Eye (tissue), 1 donor: ENCODE data around the gene MEF2A.
"Not testable (repeated sequence)": the region's sequence is repeated elsewhere in the genome, so short reads cannot be mapped to it uniquely, and the experiment has no call there.

Experiments used
- DNase-seq: peaks from one replicate; pipeline ENCODE4 v3.0.0-alpha.2; 2015

Gene MEF2A

GRCh38 chr15:99651023-99651807 lies 85.4 kb downstream of the MEF2A start:
- no peak for DNase-seq

DNA sequence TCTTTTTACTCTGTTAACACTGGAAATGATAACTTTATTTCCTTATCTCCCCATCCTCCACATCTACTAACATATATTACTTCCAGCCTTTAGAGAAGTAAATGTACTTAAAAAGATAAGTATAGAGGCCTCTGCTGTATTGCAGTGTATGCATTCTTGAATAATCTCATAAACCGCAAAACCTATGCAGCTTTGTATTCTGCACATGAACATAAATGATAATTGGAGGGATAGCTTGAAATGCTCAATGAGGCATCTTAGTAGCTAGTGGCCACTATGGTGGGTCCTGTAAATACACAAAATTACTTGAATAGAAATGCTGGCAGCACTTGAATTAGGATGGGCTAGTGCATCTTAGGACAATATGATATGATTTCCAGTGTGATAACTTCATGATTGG lies 90.4 kb downstream of the MEF2A start:
- no peak for DNase-seq

DNA sequence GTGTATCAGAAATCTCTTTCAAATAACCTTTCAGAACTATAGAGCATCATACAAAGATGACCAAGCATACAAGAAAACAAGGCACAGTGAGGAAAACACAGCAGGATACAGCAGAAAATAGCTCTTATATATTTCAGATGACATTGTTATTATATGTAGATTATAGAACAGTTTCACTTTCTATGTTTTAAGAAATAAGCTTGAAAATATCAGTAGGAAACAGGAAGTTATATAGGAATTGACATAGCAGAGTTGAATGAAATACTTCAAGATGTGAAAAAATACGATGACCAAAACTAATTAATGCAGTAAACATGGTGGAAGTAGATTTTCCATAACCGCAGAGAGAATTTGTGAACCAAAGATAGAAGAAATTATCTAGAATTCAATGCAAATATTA lies 92.2 kb downstream of the MEF2A start:
- DNase-seq = no peak

GRCh38 chr15:99662903-99663302 lies 97.1 kb downstream of the MEF2A start:
- peak; percentile 19 for DNase-seq

- DNase-seq = not testable (repeated sequence)
Observed at GRCh38 chr15:99666073-99666472, 100.3 kb downstream of the MEF2A start.

- no peak for DNase-seq
Observed at GRCh38 chr15:99668533-99669182, 102.9 kb downstream of the MEF2A start.

GRCh38 chr15:99669250-99669649 lies 103.5 kb downstream of the MEF2A start:
- DNase-seq = no peak

DNA sequence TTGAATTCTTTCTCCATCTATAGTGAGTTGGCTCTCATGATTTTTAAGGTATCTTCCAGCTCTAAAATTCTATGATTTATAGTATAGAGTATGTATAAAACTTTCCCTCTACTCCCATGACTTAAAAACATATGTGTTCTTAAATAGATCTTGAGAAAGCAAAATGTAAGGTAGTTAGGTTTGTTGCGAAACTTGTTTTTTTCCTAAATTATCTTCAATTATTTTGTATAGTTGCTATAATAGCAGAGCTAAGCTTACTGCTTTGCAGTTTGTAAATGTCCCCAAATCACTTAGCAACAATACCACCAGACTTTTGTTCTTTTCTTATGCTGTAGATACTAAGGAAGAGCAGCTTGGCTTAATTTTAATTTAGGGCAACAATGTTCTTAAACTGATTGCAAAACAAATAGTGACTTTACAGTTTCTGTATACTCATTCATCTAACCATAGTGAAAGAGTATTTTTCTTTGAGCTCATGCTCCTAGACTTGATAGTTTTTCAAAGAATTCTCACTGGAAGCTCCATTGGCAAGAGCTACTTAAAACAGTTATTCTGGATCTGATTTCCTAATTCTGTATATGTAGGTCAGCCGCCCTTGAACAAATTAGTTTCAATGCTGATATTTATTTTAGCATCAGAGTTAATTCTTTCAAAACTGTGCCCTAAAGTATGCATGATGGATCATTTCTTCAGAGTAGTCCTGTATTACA lies 106.3 kb downstream of the MEF2A start:
- no peak for DNase-seq

DNA sequence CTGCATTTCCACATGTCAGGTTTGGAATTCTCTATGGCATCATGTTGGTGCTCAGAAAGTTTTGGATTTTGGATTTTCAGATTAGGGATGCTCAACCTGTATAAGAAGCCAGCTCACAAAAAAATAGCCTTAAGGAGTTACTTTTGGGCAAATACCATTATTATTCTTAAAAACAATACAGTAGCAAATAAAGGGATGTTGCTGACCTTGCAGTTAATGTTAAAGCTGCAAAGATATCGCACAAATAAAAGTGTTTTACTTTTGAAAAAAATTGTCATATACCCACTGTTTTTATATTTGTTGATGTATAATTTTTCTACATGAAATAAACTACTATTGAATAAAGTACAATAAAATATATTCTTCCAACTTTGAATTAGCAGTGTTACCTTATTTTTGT lies 107.3 kb downstream of the MEF2A start:
- no peak for DNase-seq

DNA sequence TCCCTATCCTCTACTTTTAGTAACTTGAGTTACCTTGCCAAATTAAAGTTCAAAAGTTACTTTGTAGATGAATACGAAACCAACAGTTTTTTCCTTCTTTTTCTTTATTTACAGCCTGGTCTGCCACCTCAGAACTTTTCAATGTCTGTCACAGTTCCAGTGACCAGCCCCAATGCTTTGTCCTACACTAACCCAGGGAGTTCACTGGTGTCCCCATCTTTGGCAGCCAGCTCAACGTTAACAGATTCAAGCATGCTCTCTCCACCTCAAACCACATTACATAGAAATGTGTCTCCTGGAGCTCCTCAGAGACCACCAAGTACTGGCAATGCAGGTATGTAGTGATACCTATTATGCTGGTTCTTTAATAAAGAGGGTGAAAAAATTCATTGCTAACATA lies 108.5 kb downstream of the MEF2A start:
- DNase-seq = no peak

- no peak for DNase-seq
Observed at GRCh38 chr15:99677540-99678134, 111.9 kb downstream of the MEF2A start.

DNA sequence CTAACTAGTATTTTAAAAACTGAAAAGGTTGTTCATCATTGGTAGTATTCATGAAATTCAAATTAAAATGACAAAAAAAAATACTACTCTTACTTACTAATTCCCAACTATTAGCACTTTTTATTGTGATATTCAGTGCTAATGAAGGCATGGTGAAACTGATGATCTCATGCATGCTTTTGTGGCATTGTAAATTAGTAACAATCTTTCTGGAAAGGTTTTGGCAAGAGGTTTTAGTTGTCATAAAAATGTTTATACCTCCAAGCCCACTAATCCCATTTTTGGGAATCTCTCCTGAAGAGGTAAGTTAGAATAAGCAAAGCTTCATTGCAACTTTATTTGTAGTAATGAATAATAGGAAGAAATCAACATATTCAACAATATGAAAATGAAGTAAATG lies 114.5 kb downstream of the MEF2A start:
- DNase-seq = no peak

DNA sequence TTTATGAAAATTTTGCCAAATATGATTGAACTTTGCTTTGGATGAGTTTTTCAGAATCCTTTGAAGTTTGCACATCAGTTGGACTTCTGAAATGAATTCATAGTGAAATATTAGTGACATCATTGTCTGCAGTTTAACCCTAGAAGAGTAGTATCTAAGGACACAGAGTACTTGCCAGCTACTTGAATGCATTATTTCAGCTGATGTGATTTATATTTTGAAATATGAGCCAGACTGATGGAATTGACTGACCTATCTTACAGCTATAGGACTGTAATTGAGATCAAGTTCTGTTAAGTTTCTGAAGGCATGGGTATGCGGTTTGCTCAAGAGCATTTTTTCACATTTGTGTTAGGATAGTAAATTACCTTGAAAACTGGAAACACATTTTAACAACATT lies 116.2 kb downstream of the MEF2A start:
- DNase-seq = no peak

DNA sequence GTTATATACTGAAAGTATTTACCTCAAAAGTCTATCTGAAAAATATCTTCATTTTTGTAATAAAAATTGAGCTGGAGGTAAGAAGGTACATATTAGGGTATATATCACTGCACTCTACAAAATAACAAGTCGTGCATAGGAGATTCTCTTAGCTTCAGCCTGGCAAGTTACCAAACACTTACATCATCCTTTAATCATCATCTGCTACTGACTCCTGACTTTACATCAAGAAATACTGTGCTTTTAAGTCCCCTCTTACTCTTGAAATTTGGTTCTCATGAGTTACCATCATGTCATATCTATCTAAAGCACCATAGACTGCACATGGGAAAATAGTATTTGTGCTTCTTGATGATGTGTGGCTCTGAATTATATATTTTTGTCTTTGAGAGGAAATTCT lies 116.7 kb downstream of the MEF2A start:
- DNase-seq = peak; percentile 33

GRCh38 chr15:99683000-99683670 lies 117.4 kb downstream of the MEF2A start:
- DNase-seq = no peak

DNA sequence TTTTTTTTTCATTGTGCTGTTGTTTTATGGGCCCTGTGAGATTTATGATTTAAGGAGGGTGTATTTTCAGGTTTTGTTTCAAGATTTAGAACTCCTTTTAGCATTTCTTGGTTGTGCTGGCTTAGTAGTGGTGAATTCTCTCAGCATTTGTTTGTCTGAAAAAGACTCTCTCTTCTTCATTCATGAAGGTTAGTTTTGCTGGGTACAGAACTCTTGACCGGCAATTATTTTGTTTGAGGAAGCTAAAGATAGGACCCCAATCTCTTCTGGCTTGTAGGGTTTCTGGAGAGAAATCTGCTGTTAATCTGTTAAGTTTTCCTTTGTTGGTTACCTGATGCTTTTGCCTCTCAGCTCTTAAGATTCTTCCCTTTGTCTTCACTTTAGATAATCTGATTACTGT lies 120.5 kb downstream of the MEF2A start:
- DNase-seq = no peak

GRCh38 chr15:99692825-99693224 lies 127.0 kb downstream of the MEF2A start:
- no peak for DNase-seq

DNA sequence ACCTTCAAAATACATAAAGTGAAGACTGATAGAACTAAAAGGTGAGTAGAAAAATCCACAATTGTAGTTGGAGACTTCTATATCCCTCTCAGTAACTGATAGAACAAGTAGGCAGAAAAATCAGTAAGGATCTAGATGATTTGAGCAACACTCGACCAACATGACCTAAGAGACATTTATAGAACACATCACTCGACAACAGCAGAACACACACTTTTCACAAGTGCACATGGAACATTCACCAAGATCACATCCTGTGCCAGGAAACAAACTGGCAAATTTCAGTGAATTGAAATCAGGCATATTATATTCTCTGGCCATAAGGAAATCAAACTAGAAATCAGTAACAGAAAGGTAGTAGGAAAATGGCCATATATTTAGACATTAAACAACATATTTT lies 130.3 kb downstream of the MEF2A start:
- DNase-seq = no peak

GRCh38 chr15:99702895-99703602 lies 137.3 kb downstream of the MEF2A start:
- peak; percentile 16 for DNase-seq

DNA sequence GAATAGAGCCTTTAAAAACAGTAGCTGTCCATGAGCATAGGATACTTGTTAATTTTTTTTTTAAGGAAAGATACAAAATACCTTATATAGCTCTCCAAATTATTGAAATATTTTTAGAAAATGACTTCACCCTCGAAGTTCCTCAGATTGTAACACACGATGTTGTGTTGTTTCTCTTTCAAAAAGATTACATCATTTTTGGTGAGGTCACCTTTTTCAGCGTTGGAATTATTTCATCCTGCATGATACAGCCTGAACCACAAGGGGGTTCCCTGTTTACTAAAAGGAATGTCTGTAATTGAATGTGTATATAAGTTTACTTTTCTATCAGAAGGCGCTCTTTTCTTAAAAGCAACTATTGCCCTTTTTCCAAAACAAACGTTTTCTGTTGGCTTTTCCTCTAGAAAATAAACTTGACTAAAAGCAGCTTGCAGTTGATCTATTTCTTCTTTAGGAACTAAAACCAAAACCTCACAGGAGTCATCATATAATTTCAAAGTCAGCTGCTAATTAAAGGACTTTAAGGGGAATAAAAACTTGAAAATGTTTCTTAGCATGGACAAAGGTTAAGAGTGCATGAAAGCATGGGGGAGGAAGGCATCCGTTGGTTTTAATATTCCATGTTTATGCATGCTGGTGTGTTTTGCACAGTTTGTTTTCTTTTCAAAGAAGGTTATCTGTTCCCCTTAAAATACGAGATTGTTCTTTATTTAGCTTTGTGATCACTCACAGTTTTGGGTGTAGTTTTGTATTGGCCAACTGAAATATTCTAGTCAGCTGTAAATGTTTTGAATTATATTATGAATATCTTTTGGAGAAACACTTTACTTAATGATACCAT lies 138.0 kb downstream of the MEF2A start:
- DNase-seq = peak; percentile 80

- peak; percentile 95 for DNase-seq
Observed at GRCh38 chr15:99704444-99704838, 138.7 kb downstream of the MEF2A start.
